Left renal pelvis (tissue), 4 donors: ENCODE data around the gene OR6C4. TPM values are rescaled to one million over a fixed set of nuclear protein-coding genes. Genes with fewer than 3 reads are reported as not detected.
"Not testable (repeated sequence)": the region's sequence is repeated elsewhere in the genome, so short reads cannot be mapped to it uniquely, and the experiment has no call there.

Source experiments
- DNase-seq, 4 donors: peaks; one replicate each; pipeline ENCODE4 v3.0.0-alpha.2; 2013; ENCODE audit warnings: low read depth in 4 of 4, low spot score in 3 of 4
- polyA plus RNA-seq, 4 donors: library from polyadenylated mRNA; unstranded; fragments of 120-200 nt; gene quantifications; one replicate each; pipeline ENCODE4 v1.2.1, GENCODE V29; 2013; ENCODE audit not compliant: insufficient read length in 4 of 4

OR6C4 gene
- not detected for polyA plus RNA-seq

DNA sequence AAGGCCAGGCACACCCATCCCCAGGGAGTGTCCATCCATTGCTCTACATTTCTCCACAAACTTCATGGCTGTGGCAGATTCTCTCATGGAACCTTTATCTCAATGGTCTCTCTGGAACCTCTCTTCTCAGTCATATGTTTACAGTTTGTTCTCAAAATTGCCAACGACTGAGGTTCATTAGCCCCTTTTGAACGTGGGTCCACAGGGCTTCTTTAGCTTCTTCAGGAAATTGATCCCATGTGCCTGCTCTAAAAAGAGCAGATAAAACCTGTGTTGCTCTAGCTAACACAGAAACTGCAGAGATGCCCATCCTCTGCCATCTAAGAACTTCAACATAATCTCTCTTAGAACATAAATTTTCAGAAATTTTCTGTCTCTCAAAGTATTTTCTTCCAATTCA lies at the start of gene OR6C4:
Gene OR6C4, plus strand, starts transcription at position 301 of the 400 bp plus-strand sequence. CDS start 1,625 bp downstream, outside the sequence.
- DNase-seq = no peak

DNA sequence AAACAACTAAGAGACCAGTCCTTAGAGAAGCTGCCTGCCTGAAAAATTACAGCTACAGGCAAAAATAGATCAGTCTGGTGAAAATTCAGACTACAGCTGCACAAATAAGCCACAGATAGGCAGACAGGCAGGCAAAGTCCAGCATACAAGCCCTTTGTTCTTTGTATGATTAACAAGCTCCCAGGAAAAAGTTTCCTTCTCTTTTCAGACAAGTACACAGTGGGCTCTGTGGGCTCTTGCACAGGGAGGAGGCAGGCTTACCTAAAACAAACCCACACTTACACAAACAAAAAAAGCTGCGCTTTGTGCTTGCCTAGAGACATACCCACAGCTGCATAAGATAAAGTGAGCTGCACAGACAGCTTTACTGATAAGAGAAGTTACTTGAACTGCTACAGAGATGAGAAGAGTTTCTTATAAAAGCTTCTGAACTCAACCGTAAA lies 49.6 kb upstream of the OR6C4 start:
- DNase-seq = peak in 1 of 4 donors; percentile 2

DNA sequence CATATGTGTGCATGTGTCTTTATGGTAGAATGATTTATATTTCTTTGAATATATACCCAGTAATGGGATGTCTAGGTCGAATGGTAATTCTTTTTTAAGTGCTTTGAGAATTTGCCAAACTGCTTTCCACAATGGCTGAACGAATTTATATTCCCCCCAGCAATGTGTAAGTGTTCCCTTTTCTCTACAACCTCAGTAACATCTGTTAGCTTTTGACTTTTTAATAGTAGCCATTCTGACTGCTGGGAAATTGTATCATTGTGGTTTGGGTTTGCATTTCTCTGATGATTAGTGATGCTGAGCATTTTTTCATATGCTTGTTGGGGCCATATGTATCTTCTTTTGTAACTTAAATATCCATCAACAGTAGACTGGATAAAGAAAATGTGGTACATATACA lies 47.8 kb upstream of the OR6C4 start:
- no peak for DNase-seq

DNA sequence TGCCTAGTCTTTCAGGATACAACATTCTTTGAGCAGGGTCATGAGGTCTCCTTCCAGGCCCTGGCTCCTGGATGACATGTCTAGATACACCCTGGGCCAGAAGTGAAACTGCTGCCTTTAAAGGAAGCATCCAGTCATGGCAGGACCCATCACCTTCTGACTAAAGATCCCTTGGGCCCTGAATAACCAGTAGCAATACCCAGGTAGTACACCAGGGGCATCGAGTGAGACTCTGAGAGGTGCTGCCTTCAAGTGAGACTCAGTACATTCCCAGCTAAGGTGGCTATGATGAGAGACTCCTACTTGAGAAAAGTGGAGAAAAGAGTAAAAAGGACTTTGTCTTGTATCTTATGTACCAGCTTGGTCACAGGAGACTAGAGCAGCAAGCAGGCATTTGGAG lies 33.7 kb upstream of the OR6C4 start:
- DNase-seq = no peak

GRCh38 chr12:55516391-55516790 lies 33.0 kb upstream of the OR6C4 start:
- no peak for DNase-seq

DNA sequence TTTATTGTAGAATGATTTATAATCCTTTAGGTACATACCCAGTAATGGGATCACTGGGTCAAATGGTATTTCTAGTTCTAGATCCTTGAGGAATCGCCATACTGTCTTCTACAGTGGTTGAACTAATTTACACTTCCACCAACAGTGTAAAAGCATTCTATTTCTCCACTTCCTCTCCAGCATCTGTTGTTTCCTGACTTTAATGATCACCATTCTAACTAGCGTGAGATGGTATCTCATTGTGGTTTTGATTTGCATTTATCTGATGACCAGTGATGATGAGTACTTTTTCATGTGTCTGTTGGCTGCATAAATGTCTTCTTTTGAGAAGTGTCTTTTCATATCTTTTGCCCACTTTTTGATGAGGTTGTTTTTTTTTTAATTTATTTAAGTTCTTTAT lies 1.2 kb upstream of the OR6C4 start:
- DNase-seq = not testable (repeated sequence)

- no peak for DNase-seq
Measured at GRCh38 chr12:55548756-55549155, 646 bp upstream of the OR6C4 start.

DNA sequence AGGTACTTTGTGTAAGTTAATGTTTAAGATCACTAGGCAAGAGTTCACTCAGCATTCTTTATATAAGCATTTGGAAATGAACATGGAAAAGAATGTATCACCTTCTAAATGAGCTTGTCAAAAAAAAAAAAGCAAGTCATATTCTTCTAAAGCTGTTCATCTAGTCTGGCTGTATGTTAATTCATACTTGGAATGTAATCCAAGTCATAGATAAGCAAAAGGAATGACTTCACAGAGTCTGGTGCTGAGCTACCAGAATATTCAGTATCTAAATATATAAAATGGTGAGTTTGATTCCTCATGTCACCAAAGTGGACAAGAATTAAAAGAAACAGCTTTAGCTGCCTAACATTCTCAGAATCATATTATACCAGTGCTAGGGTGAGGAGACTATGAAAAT lies 4.9 kb downstream of the OR6C4 start:
- no peak for DNase-seq

DNA sequence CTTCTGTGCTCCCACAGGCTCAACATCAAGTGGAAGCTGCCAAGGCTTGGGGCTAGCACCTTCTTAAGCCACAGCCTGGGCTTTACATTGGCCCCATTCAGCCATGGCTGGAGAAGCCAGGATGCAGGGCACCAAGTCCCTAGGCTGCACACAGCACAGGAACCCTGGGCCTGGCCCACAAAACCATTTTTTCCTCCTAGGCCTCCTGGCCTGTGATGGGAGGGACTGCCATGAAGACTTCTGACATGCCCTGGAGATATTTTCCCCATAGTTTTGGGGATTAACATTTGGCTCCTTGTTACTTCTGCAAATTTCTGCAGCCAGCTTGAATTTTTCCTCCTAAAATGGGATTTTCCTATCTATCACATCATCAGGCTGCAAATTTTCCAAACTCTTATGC lies 20.7 kb downstream of the OR6C4 start:
- DNase-seq = not testable (repeated sequence)

DNA sequence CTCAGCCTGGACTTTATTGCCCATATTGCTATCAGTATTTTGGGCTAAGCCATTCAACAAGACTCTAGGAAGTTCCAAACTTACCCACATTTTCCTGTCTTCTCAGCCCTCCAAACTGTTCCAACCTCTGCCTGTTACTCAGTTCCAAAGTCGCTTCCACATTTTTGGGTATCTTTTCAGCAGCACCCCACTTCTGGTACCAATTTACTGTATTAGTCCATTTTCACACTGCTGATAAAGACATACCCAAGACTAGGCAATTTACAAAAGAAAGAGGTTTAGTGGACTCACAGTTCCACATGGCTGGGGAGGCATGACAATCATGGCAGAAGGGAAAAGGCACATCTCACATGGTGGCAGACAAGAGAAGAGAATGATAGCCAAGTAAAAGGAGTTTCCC lies 21.3 kb downstream of the OR6C4 start:
- DNase-seq = not testable (repeated sequence)

DNA sequence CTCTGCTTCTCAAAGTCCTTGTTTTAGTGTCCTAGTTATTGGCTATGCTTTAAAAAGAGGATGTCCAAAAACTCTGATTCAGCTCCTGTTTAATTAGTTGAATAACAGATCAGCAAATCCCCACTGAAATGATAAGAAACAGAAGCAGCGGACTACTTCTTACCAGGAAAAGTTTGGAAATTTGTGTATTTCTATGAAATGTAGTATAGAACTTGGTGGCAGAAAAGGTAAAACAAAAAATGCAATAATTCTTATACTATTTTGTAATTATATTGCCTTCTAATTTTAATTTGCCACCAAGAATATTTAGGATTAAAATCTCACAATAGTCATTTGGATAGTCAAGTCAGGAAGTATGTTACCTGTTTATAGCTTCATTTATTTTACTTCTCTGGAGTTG lies 22.8 kb downstream of the OR6C4 start, which contains the start of gene OR2AP1:
Gene OR2AP1, plus strand, starts transcription at position 301 of the 400 bp plus-strand sequence. CDS start 1,947 bp downstream, outside the sequence.
- DNase-seq = no peak

DNA sequence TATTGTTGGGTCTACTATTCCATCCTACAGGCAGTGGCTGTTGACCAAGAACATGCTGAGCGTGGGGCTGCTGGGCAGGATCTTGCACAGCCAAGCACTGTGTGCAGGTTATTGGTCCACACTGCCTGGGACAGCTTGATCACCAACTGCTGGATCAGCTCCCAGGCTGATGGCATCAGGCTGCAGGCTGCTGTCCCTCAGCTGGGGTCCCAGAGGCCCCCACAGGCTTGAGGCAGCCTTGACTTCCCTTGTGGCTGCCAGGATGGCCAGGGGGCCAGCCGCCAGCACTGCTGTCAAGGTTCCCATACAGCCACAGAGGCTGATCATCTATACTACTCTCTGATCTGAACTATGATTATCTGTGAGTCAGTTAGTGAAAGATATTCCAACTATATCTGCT lies 32.7 kb downstream of the OR6C4 start:
- no peak for DNase-seq

GRCh38 chr12:55585817-55586216 lies 36.4 kb downstream of the OR6C4 start:
- no peak for DNase-seq

GRCh38 chr12:55590152-55590551 lies 40.8 kb downstream of the OR6C4 start:
- not testable (repeated sequence) for DNase-seq

Other genes starting within 250 kb of the OR6C4 start
- gene OR6C1, start 235.3 kb upstream of the OR6C4 start, polyA plus RNA-seq = not detected
- not detected for gene OR6C3, start 218.9 kb upstream of the OR6C4 start, polyA plus RNA-seq
- gene OR6C75, start 186.6 kb upstream of the OR6C4 start, polyA plus RNA-seq = under 1 TPM in 1 of 4 donors, not detected in 3; 0.04 TPM
- not detected for gene OR6C65, start 149.1 kb upstream of the OR6C4 start, polyA plus RNA-seq
- not detected for gene OR6C76, start 123.3 kb upstream of the OR6C4 start, polyA plus RNA-seq
- gene OR6C2, start 105.5 kb upstream of the OR6C4 start, polyA plus RNA-seq = not detected
- not detected for gene OR6C70, start 79.5 kb upstream of the OR6C4 start, polyA plus RNA-seq
- not detected for gene OR6C68, start 57.2 kb upstream of the OR6C4 start, polyA plus RNA-seq
- gene OR2AP1, start 22.9 kb downstream of the OR6C4 start, polyA plus RNA-seq = not detected
- gene OR10P1, start 87.3 kb downstream of the OR6C4 start, polyA plus RNA-seq = not detected
- gene ITGA7, start 158.3 kb downstream of the OR6C4 start, polyA plus RNA-seq = 10 to 100 TPM; 21.1 to 46.5 (median 39.0) TPM
- gene BLOC1S1, start 166.4 kb downstream of the OR6C4 start, polyA plus RNA-seq = 100 to 1,000 TPM in 3 of 4 donors, 10 to 100 TPM in 1; 79.4 to 122 (median 114) TPM
- 10 to 100 TPM in 3 of 4 donors, 1 to 10 TPM in 1; 8.4 to 38.2 (median 21.1) TPM for gene RDH5, start 170.8 kb downstream of the OR6C4 start, polyA plus RNA-seq
- 100 to 1,000 TPM; 617 to 773 (median 715) TPM for gene CD63, start 179.4 kb downstream of the OR6C4 start, polyA plus RNA-seq
- 10 to 100 TPM; 21.1 to 26.2 (median 23.8) TPM for gene GDF11, start 193.5 kb downstream of the OR6C4 start, polyA plus RNA-seq